GM12878 (cell line): ENCODE measurements around the gene MFSD11. TPM values are rescaled to one million over a fixed set of nuclear protein-coding genes. Genes with fewer than 3 reads are reported as not detected.

Experiments
- BACH1 ChIP-seq: fragments of 450-650 bp; IDR thresholded peaks from 2 replicates; pipeline ENCODE4 v1.6.1; 2017; ENCODE audit warnings: mild to moderate bottlenecking, borderline replicate concordance
- BMI1 ChIP-seq: fragments of 450-650 bp; IDR thresholded peaks from 2 replicates; pipeline ENCODE4 v1.6.1; 2016; ENCODE audit warnings: mild to moderate bottlenecking, moderate library complexity, borderline replicate concordance
- CEBPB ChIP-seq, 2 experiments: fragments of 150-350 bp in 1 of 2; IDR thresholded peaks; 2 replicates each; pipeline ENCODE4 v1.6.1; 2012 to 2014; ENCODE audit warnings: low read depth in 2 of 2, low read length in 2 of 2, borderline replicate concordance in 1 of 2, inconsistent platforms in 1 of 2
- CHD4 ChIP-seq: fragments of 200-600 bp; sonication (generic); IDR thresholded peaks from 2 replicates; pipeline ENCODE4 v1.6.1; 2016; ENCODE audit warnings: mild to moderate bottlenecking
- GATAD2B ChIP-seq: fragments of 450-650 bp; conservative IDR thresholded peaks from 2 replicates; pipeline ENCODE4 v1.6.1; 2017; ENCODE audit warnings: low read depth, mild to moderate bottlenecking, moderate library complexity
- HSF1 ChIP-seq: fragments of 150-350 bp; IDR thresholded peaks from 2 replicates; pipeline ENCODE4 v1.6.1; 2014; ENCODE audit warnings: mild to moderate bottlenecking, low read depth, low read length
- IKZF1 ChIP-seq: fragments of 450-650 bp; conservative IDR thresholded peaks from 2 replicates; pipeline ENCODE4 v1.6.1; 2017; ENCODE audit warnings: antibody characterized with exemption, mild to moderate bottlenecking
- JUND ChIP-seq: IDR thresholded peaks from 2 replicates; pipeline ENCODE4 v1.6.1; 2012; ENCODE audit warnings: low read depth, mild to moderate bottlenecking, low read length, improper control_type of control experiment, moderate library complexity
- KDM1A ChIP-seq: fragments of 200-600 bp; sonication (generic); IDR thresholded peaks from 2 replicates; pipeline ENCODE4 v1.6.1; 2016; ENCODE audit warnings: borderline replicate concordance
- MEF2A ChIP-seq: IDR thresholded peaks from 2 replicates; pipeline ENCODE4 v1.6.1; 2011; ENCODE audit warnings: low read depth, mild to moderate bottlenecking, low read length, moderate library complexity; ENCODE audit not compliant: insufficient read depth
- MLLT1 ChIP-seq: fragments of 450-650 bp; IDR thresholded peaks from 2 replicates; pipeline ENCODE4 v1.6.1; 2016; ENCODE audit warnings: mild to moderate bottlenecking
- MXI1 ChIP-seq: fragments of 150-350 bp; IDR thresholded peaks from 2 replicates; pipeline ENCODE4 v1.6.1; 2011; ENCODE audit warnings: low read depth, mild to moderate bottlenecking, inconsistent platforms, low read length, improper control_type of control experiment
- MYC ChIP-seq: IDR thresholded peaks from 2 replicates; pipeline ENCODE4 v1.6.1; 2011; ENCODE audit warnings: mild to moderate bottlenecking, low read length, moderate library complexity, inconsistent platforms; ENCODE audit not compliant: insufficient read depth, insufficient replicate concordance, insufficient read length, severe bottlenecking
- POLR2A ChIP-seq: IDR thresholded peaks from 2 replicates; pipeline ENCODE4 v1.6.1; 2011; ENCODE audit warnings: low read depth, mild to moderate bottlenecking, low read length
- RELA ChIP-seq: fragments of 450-650 bp; IDR thresholded peaks from 2 replicates; pipeline ENCODE4 v1.8.0; 2014; ENCODE audit warnings: borderline replicate concordance; ENCODE audit not compliant: partially characterized antibody
- RELB ChIP-seq: fragments of 450-650 bp; IDR thresholded peaks from 2 replicates; pipeline ENCODE4 v1.6.1; 2017; ENCODE audit warnings: low read depth, mild to moderate bottlenecking, moderate library complexity
- SIN3A ChIP-seq: IDR thresholded peaks from 2 replicates; pipeline ENCODE4 v1.6.1; 2012; ENCODE audit warnings: low read depth, low read length, improper control_type of control experiment
- SREBF1 ChIP-seq: IDR thresholded peaks from 2 replicates; pipeline ENCODE4 v1.6.1; 2012; ENCODE audit warnings: mild to moderate bottlenecking, low read length
- SREBF2 ChIP-seq: IDR thresholded peaks from 2 replicates; pipeline ENCODE4 v1.6.1; 2012; ENCODE audit warnings: mild to moderate bottlenecking, low read length
- STAT1 ChIP-seq: fragments of 450-650 bp; conservative IDR thresholded peaks from 2 replicates; pipeline ENCODE4 v1.6.1; 2014; ENCODE audit warnings: antibody characterized with exemption, mild to moderate bottlenecking
- USF2 ChIP-seq: IDR thresholded peaks from 2 replicates; pipeline ENCODE4 v1.6.1; 2011; ENCODE audit warnings: low read depth, low read length, improper control_type of control experiment, borderline replicate concordance
- WRNIP1 ChIP-seq: IDR thresholded peaks from 2 replicates; pipeline ENCODE4 v1.6.1; 2011; ENCODE audit warnings: low read depth, low read length, improper control_type of control experiment, borderline replicate concordance
- ZNF622 ChIP-seq: fragments of 450-650 bp; IDR thresholded peaks from 2 replicates; pipeline ENCODE4 v1.6.1; 2017; ENCODE audit warnings: mild to moderate bottlenecking, inconsistent platforms
- ZSCAN29 ChIP-seq: fragments of 450-650 bp; IDR thresholded peaks from 2 replicates; pipeline ENCODE4 v1.6.1; 2017; ENCODE audit warnings: mild to moderate bottlenecking, moderate library complexity
- polyA plus RNA-seq, 11 experiments: library from polyadenylated mRNA; depleted of rRNA in 4 of 11; unstranded in 6 of 11; stranded (reverse) in 5 of 11; fragments of >200 nt; fragmentation: Nextera tagmentation in 4 of 11; fragmentation: Illumina TruSeq in 1 of 11; extraction: Ambion mirVana in 4 of 11; extraction: Trizol in 1 of 11; gene quantifications; 1 replicate in 1 of 11; 2 replicates in 10 of 11; pipeline versions ENCODE4 v1.2.1 to v1.2.3, GENCODE V29; 2011 to 2016; ENCODE audit warnings: inconsistent platforms in 2 of 11, missing spikeins in 2 of 11, low read depth in 1 of 11
- total RNA-seq, 4 experiments: library from RNA; depleted of rRNA in 3 of 4; stranded (reverse); fragments of >200 nt in 3 of 4; fragmentation: Illumina TruSeq in 1 of 4; extraction: Trizol in 1 of 4; gene quantifications; 2 replicates each; pipeline versions ENCODE4 v1.2.1 to v1.2.3, GENCODE V29; 2013 to 2021
- TF ChIP-seq, protein P1 (sequence below): IDR thresholded peaks from 2 replicates; pipeline ENCODE4 v1.6.1; 2011; ENCODE audit warnings: mild to moderate bottlenecking, low read depth, low read length, moderate library complexity; ENCODE audit not compliant: insufficient replicate concordance

Gene MFSD11
- total and polyA plus RNA-seq, 10 of the 15 experiments (the other 5 are each of a cell fraction or from before 2014, with no cell fraction given), result 11.0 to 19.4 (median 15.5) TPM

DNA sequence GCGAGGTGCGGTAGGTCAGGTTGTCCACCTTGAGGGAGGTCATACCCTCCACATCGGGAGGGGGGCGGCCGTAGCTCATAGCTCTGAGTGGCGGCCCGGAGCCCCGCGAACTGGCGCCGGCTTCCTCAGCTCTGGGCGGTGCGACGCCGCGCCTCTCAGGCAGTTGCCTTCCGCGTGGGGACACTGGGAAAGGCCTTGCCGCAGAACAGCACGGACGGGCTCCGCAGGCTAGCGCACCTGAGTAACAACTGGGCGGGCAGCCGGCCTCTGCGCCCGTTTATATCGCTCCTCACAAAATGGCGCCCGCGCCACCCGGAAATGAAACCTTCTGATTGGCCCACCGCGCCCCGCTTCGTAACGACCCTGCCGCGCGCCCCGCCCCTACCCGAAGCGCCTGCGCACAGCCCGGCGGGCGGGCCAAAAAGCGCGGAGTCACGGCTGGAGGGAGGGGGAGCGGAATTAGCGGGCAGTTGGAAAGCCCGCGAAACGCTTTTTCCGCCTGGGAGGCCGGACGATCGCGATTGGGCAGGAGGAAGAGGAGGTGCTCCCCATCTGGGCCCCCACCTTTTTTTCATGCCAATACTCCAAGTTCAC, 740 bp upstream of the MFSD11 start, which contains the start of gene SRSF2 (continued):
- TF ChIP-seq HSF1, result no peak
- TF ChIP-seq RELB, result peak; percentile 72; the same call in 1 of the 2 replicates
- no peak for TF ChIP-seq CHD4
- no peak for TF ChIP-seq ZSCAN29
- peak; percentile 87 for TF ChIP-seq SIN3A
- TF ChIP-seq, protein P1, sequence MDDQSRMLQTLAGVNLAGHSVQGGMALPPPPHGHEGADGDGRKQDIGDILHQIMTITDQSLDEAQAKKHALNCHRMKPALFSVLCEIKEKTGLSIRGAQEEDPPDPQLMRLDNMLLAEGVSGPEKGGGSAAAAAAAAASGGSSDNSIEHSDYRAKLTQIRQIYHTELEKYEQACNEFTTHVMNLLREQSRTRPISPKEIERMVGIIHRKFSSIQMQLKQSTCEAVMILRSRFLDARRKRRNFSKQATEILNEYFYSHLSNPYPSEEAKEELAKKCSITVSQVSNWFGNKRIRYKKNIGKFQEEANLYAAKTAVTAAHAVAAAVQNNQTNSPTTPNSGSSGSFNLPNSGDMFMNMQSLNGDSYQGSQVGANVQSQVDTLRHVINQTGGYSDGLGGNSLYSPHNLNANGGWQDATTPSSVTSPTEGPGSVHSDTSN, result peak; percentile 15
- peak; percentile 92 for TF ChIP-seq BACH1
- peak; percentile 86 for TF ChIP-seq MYC
- TF ChIP-seq RELA, result peak; percentile 61
- peak; percentile 71 for TF ChIP-seq MXI1
- no peak; the same call in 1 of the 2 replicates for TF ChIP-seq MEF2A
- no peak for TF ChIP-seq JUND
- no peak for TF ChIP-seq KDM1A
- TF ChIP-seq USF2, result no peak
- no peak for TF ChIP-seq IKZF1
- no peak for TF ChIP-seq SREBF1
- TF ChIP-seq WRNIP1, result no peak
- peak; percentile 96 for TF ChIP-seq POLR2A
- no peak; the same call in 1 of the 2 replicates for TF ChIP-seq MLLT1
- peak; percentile 72 for TF ChIP-seq GATAD2B
- TF ChIP-seq SREBF2, result peak; percentile 41
- TF ChIP-seq ZNF622, result no peak
- TF ChIP-seq STAT1, result no peak; the same call in 1 of the 2 replicates
- TF ChIP-seq CEBPB (IDR thresholded peaks at IDR 0.05; ENCODE audit: borderline replicate concordance in 1 of 2, low read depth in 2 of 2, low read length in 2 of 2), result no peak
- no peak for TF ChIP-seq BMI1
